K562 (cell line): ENCODE measurements around the gene DARS1. TPM values are rescaled to one million over a fixed set of nuclear protein-coding genes. Genes with fewer than 3 reads are reported as not detected.

Source experiments
- MAFF ChIP-seq: IDR thresholded peaks from 2 replicates; pipeline ENCODE4 v1.6.1; 2012; ENCODE audit warnings: low read length, improper control_type of control experiment
- SIN3A ChIP-seq, 2 experiments: fragments of 150-350 bp in 1 of 2; IDR thresholded peaks; 2 replicates each; pipeline ENCODE4 v1.6.1; 2011 to 2016; ENCODE audit warnings: borderline replicate concordance in 2 of 2, low read depth in 2 of 2, low read length in 2 of 2, mild to moderate bottlenecking in 2 of 2, moderate library complexity in 2 of 2; ENCODE audit not compliant: control insufficient read depth in 1 of 2
- SOX6 ChIP-seq: fragments of 450-650 bp; IDR thresholded peaks from 2 replicates; pipeline ENCODE4 v1.6.1; 2014; ENCODE audit warnings: mild to moderate bottlenecking
- polyA plus RNA-seq, 8 experiments: library from polyadenylated mRNA; depleted of rRNA in 4 of 8; stranded (reverse) in 5 of 8; unstranded in 3 of 8; fragments of >200 nt; fragmentation: Nextera tagmentation in 2 of 8; fragmentation: Illumina TruSeq in 1 of 8; extraction: Ambion mirVana in 2 of 8; extraction: Trizol in 1 of 8; gene quantifications; 2 replicates each; pipeline versions ENCODE4 v1.2.1 to v1.2.3, GENCODE V29; 2011 to 2014; ENCODE audit warnings: inconsistent platforms in 1 of 8, missing spikeins in 1 of 8
- total RNA-seq, 7 experiments: library from RNA; depleted of rRNA in 6 of 7; stranded (reverse); fragments of >200 nt in 6 of 7; fragmentation: Illumina TruSeq in 2 of 7; extraction: Trizol in 2 of 7; gene quantifications; 2 replicates each; pipeline versions ENCODE4 v1.2.1 to v1.2.3, GENCODE V29; 2011 to 2021; ENCODE audit warnings: low replicate concordance in 1 of 7
- TF ChIP-seq, protein P1 (sequence below): sonication (generic); formaldehyde crosslinking; IDR thresholded peaks from 2 replicates; pipeline ENCODE4 v1.8.1; 2023; ENCODE audit warnings: mild to moderate bottlenecking, missing genetic modification reagents
- TF ChIP-seq, protein P2 (sequence below): fragments of 200-600 bp; sonication (generic); IDR thresholded peaks from one replicate; pipeline ENCODE4 v1.6.1; 2012; ENCODE audit warnings: mild to moderate bottlenecking, low read depth, low read length, inconsistent platforms

Gene DARS1
- total and polyA plus RNA-seq, 9 of the 15 experiments (the other 6 are each of a cell fraction or from before 2014, with no cell fraction given) = 91.5 to 239 (median 98.0) TPM

DNA sequence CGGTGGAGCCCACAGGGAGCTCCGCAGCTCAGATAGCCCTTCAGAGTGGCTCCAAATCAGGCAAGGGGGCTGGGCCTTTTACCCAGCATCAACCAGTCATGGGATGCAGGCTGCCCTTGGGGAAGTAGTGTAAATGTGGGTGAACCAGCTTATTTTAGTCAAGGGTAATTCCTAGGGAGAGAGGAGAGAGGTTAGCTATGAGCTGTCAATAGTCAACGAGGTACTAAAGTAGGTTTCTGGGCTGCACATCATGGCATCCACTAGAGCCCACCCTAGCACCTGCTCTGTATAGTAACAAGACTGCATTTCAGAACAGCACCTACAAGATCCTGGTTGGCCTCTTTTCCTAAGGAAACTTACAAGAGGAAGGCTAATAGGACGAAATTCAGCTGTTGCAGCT is 99.7 kb downstream of the DARS1 start (continued):
- TF ChIP-seq, protein P1, sequence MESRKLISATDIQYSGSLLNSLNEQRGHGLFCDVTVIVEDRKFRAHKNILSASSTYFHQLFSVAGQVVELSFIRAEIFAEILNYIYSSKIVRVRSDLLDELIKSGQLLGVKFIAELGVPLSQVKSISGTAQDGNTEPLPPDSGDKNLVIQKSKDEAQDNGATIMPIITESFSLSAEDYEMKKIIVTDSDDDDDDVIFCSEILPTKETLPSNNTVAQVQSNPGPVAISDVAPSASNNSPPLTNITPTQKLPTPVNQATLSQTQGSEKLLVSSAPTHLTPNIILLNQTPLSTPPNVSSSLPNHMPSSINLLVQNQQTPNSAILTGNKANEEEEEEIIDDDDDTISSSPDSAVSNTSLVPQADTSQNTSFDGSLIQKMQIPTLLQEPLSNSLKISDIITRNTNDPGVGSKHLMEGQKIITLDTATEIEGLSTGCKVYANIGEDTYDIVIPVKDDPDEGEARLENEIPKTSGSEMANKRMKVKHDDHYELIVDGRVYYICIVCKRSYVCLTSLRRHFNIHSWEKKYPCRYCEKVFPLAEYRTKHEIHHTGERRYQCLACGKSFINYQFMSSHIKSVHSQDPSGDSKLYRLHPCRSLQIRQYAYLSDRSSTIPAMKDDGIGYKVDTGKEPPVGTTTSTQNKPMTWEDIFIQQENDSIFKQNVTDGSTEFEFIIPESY (CRISPR knock-in tag) = no peak
- TF ChIP-seq MAFF (no peak), SIN3A (IDR thresholded peaks at IDR 0.05; ENCODE audit: borderline replicate concordance in 2 of 2, control insufficient read depth in 1 of 2, low read depth in 2 of 2, low read length in 2 of 2) (no peak), SOX6 (no peak)
- TF ChIP-seq, protein P2, sequence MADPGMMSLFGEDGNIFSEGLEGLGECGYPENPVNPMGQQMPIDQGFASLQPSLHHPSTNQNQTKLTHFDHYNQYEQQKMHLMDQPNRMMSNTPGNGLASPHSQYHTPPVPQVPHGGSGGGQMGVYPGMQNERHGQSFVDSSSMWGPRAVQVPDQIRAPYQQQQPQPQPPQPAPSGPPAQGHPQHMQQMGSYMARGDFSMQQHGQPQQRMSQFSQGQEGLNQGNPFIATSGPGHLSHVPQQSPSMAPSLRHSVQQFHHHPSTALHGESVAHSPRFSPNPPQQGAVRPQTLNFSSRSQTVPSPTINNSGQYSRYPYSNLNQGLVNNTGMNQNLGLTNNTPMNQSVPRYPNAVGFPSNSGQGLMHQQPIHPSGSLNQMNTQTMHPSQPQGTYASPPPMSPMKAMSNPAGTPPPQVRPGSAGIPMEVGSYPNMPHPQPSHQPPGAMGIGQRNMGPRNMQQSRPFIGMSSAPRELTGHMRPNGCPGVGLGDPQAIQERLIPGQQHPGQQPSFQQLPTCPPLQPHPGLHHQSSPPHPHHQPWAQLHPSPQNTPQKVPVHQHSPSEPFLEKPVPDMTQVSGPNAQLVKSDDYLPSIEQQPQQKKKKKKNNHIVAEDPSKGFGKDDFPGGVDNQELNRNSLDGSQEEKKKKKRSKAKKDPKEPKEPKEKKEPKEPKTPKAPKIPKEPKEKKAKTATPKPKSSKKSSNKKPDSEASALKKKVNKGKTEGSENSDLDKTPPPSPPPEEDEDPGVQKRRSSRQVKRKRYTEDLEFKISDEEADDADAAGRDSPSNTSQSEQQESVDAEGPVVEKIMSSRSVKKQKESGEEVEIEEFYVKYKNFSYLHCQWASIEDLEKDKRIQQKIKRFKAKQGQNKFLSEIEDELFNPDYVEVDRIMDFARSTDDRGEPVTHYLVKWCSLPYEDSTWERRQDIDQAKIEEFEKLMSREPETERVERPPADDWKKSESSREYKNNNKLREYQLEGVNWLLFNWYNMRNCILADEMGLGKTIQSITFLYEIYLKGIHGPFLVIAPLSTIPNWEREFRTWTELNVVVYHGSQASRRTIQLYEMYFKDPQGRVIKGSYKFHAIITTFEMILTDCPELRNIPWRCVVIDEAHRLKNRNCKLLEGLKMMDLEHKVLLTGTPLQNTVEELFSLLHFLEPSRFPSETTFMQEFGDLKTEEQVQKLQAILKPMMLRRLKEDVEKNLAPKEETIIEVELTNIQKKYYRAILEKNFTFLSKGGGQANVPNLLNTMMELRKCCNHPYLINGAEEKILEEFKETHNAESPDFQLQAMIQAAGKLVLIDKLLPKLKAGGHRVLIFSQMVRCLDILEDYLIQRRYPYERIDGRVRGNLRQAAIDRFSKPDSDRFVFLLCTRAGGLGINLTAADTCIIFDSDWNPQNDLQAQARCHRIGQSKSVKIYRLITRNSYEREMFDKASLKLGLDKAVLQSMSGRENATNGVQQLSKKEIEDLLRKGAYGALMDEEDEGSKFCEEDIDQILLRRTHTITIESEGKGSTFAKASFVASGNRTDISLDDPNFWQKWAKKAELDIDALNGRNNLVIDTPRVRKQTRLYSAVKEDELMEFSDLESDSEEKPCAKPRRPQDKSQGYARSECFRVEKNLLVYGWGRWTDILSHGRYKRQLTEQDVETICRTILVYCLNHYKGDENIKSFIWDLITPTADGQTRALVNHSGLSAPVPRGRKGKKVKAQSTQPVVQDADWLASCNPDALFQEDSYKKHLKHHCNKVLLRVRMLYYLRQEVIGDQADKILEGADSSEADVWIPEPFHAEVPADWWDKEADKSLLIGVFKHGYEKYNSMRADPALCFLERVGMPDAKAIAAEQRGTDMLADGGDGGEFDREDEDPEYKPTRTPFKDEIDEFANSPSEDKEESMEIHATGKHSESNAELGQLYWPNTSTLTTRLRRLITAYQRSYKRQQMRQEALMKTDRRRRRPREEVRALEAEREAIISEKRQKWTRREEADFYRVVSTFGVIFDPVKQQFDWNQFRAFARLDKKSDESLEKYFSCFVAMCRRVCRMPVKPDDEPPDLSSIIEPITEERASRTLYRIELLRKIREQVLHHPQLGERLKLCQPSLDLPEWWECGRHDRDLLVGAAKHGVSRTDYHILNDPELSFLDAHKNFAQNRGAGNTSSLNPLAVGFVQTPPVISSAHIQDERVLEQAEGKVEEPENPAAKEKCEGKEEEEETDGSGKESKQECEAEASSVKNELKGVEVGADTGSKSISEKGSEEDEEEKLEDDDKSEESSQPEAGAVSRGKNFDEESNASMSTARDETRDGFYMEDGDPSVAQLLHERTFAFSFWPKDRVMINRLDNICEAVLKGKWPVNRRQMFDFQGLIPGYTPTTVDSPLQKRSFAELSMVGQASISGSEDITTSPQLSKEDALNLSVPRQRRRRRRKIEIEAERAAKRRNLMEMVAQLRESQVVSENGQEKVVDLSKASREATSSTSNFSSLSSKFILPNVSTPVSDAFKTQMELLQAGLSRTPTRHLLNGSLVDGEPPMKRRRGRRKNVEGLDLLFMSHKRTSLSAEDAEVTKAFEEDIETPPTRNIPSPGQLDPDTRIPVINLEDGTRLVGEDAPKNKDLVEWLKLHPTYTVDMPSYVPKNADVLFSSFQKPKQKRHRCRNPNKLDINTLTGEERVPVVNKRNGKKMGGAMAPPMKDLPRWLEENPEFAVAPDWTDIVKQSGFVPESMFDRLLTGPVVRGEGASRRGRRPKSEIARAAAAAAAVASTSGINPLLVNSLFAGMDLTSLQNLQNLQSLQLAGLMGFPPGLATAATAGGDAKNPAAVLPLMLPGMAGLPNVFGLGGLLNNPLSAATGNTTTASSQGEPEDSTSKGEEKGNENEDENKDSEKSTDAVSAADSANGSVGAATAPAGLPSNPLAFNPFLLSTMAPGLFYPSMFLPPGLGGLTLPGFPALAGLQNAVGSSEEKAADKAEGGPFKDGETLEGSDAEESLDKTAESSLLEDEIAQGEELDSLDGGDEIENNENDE = no peak
